ENCODE results near the gene APOA5.

The APOA5 gene

DNA sequence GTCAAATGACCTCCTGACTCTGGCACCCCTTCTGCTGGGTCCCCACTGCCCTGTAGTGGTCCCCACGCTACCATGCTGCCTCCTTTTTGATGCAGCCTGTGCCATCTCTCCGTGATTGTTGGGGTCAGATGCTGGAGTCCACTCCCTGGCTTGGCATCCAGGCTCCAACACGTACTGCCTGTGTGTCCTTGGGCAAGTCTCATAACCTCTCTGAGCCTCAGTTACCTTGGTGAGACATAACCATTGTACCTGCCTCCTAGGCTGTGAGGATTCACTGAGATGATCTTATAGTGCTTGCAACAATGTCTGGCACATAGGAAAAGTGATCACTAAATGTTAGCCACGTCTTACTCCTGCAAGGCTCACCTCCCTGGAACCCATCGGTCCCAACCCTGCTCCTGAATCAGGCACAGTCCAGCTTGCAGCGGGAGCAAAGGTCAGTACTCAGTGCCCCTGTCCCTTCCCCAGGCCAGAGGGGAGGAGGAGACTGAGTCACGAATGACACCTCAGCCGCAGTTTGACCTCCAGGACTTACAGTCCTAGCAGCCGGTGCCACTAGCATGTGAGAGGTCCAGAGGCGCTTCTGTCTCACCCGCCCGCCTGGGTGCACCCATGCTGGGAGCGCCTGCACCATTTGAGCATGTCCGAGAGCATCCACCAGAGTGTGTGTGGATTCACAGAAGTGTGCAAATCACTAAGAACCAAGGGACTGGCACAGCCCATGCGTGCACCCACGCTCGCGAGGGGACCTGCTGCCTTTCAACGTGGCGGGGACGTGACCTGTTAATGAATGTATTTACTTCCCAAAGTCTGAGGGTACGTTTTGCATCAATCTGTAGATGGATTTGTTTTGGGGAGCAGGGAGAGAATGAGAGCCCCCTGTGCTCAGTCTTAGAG, 34.4 kb upstream of the APOA5 start:
- no peaks in the 10 kb centered on the region for H3K27me3 ChIP-seq (ENCODE audit: low read depth, low read length)
- no peak overlapping the region for H3K27ac ChIP-seq (ENCODE audit: low read length)
- H3K36me3 ChIP-seq (ENCODE audit: control insufficient read depth in 1 of 2, insufficient read depth in 2 of 2, low read length in 2 of 2): no peaks in the 10 kb centered on the region
- H3K9me3 ChIP-seq (ENCODE audit: control insufficient read depth in 1 of 2, low read length in 2 of 2): no peaks in the 10 kb centered on the region
- H3K4me1 ChIP-seq (ENCODE audit: control insufficient read depth in 1 of 2, insufficient read depth in 2 of 2, low read length in 2 of 2): no peaks in the 10 kb centered on the region
- no peak overlapping the region for H3K4me3 ChIP-seq (ENCODE audit: low read depth in 1 of 2, low read length in 2 of 2)

DNA sequence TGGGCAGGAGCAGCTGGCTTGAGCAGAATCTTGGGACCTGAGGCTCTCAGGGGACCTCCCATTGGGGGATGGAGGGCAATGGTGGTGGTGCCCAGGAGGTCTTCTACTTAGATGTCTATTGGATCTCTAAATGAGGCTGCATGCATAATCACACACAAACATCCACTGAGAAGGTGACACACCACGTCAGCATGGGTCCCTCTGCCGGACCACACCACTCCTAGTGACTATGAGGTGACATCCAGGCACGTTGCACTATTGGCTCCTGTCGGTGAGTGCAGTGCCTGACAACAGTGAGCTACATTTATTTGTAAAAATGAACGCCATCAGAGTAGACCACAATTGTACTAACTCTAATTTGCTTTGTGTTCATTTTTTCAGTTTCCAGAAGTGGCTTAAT, 33.8 kb upstream of the APOA5 start:
- Histone ChIP-seq H3K9me3 (ENCODE audit: control insufficient read depth in 1 of 2, low read length in 2 of 2) (no peaks in the 10 kb centered on the region), H3K4me3 (ENCODE audit: low read depth in 1 of 2, low read length in 2 of 2) (no peak overlapping the region), H3K27ac (ENCODE audit: low read length) (no peak overlapping the region), H3K27me3 (ENCODE audit: low read depth, low read length) (no peaks in the 10 kb centered on the region), H3K36me3 (ENCODE audit: control insufficient read depth in 1 of 2, insufficient read depth in 2 of 2, low read length in 2 of 2) (no peaks in the 10 kb centered on the region), H3K4me1 (ENCODE audit: control insufficient read depth in 1 of 2, insufficient read depth in 2 of 2, low read length in 2 of 2) (no peaks in the 10 kb centered on the region)

DNA sequence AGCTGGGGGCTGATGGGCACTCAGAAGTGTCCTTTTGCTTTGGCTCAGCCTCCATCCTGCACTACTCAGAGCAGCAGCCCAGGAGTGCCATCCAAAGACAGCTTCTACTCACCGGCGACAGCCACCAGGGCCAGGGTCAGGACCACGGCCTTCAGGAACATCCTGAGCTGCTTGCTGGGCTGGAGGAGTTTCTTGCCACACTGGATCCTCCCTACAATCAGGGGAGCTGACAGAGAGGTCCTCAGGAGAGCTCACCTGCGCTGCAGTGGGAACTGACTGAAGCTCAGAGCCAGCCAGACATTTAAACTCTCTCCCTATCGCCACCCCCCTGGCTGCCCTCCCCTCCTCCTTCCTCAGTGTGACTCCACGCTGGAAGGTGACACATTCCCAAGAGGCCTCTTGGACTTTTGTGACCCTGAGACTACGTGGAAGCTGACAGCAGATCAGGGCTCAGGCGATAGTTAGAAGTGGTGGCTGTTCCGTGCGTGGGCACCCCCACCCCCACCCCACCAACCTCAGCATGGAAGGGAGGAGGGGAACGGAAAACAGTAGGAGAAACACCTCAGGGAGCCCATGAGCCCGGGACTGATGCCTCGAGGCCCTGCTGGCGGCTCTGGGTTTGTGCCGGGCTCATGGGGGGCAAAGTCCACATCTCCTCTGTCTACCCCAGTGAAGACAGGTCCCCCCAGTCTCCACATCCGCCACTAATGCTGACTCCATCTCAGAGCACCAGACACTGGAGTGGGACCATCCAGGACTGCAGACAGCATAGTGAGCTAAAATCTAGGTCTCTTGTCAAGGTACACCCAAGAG, 31.6 kb upstream of the APOA5 start, which contains the start of gene APOA4:
APOA4 (minus strand) TSS at position 274 of the 813 bp plus-strand sequence; CDS start at position 161, 113 bp downstream.
- Histone ChIP-seq H3K9me3 (ENCODE audit: control insufficient read depth in 1 of 2, low read length in 2 of 2) (no peaks in the 10 kb centered on the region), H3K27ac (ENCODE audit: low read length) (no peak within 1 kb of the TSS)

DNA sequence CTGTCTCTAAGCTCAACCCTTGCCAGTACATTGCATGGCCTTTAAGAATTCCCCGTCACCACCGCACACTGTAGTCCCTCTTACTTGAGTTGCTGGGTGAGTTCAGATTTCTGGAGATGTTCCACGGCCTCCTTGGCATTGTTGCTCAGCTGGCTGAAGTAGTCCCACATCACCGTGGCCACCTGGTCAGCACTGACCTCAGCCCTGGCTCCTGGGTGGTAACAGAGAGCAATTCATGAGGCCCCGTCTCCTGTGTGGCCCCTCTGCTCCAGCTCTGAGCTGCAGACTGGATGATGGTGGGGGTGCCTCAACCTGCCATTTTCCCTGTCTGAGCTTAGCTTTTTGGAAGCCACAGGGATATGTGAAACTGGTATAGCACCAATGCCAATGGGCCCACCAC, 30.9 kb upstream of the APOA5 start:
- Histone ChIP-seq H3K36me3 (ENCODE audit: control insufficient read depth in 1 of 2, insufficient read depth in 2 of 2, low read length in 2 of 2) (no peaks in the 10 kb centered on the region), H3K4me1 (ENCODE audit: control insufficient read depth in 1 of 2, insufficient read depth in 2 of 2, low read length in 2 of 2) (no peaks in the 10 kb centered on the region), H3K27me3 (ENCODE audit: low read depth, low read length) (no peaks in the 10 kb centered on the region), H3K9me3 (ENCODE audit: control insufficient read depth in 1 of 2, low read length in 2 of 2) (no peaks in the 10 kb centered on the region), H3K27ac (ENCODE audit: low read length) (no peak overlapping the region), H3K4me3 (ENCODE audit: low read depth in 1 of 2, low read length in 2 of 2) (no peak overlapping the region)

More for the DNA sequence above, 31.6 kb upstream of the APOA5 start, which contains the start of gene APOA4:
- Histone ChIP-seq H3K4me1 (ENCODE audit: control insufficient read depth in 1 of 2, insufficient read depth in 2 of 2, low read length in 2 of 2) (no peaks in the 10 kb centered on the region), H3K27me3 (ENCODE audit: low read depth, low read length) (no peaks in the 10 kb centered on the region), H3K4me3 (ENCODE audit: low read depth in 1 of 2, low read length in 2 of 2) (no peak within 1 kb of the TSS), H3K36me3 (ENCODE audit: control insufficient read depth in 1 of 2, insufficient read depth in 2 of 2, low read length in 2 of 2) (no peaks in the 10 kb centered on the region)

DNA sequence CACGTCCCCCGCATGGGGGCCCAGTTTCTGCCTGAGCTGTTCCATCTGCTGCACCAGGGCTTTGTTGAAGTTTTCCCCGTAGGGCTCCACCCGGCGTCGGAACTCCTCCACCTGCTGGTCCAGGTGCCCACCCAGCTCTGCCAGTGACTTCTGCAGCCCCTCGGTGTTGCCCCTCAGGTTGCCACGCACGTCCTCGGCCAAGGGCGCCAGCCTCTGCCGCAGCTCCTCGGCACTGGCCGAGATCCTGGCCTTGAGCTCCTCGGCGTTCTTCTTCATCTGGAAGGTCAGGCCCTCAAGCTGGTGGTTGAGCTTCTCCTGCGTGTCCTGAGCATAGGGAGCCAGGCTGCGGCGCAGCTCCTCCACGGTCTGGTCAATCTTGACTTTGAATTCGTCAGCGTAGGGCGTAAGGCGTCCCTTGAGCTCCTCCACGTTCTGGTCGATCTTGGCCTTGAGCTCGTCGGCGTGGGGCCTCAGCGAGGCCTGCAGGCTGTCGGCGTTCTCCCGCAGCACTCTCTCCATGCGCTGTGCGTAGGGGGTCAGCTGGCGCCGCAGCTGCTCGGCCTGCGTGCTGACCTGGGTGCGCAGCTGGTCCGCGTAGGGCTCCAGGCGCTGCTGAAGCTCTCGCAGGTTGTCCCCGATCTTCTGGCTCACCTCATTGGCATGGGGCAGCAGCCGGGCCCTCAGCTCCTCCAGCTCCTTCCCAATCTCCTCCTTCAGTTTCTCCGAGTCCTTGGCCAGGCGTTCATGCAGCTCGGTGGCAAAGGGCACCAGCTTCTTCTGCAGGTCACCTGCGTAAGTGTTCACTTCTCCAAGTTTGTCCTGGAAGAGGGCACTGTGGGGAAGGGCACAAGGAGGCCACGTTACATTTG, 29.6 kb upstream of the APOA5 start:
- no peaks in the 10 kb centered on the region for H3K27me3 ChIP-seq (ENCODE audit: low read depth, low read length)
- H3K4me1 ChIP-seq (ENCODE audit: control insufficient read depth in 1 of 2, insufficient read depth in 2 of 2, low read length in 2 of 2): no peaks in the 10 kb centered on the region
- no peaks in the 10 kb centered on the region for H3K9me3 ChIP-seq (ENCODE audit: control insufficient read depth in 1 of 2, low read length in 2 of 2)
- no peaks in the 10 kb centered on the region for H3K36me3 ChIP-seq (ENCODE audit: control insufficient read depth in 1 of 2, insufficient read depth in 2 of 2, low read length in 2 of 2)
- no peak overlapping the region for H3K27ac ChIP-seq (ENCODE audit: low read length)
- no peak overlapping the region for H3K4me3 ChIP-seq (ENCODE audit: low read depth in 1 of 2, low read length in 2 of 2)

DNA sequence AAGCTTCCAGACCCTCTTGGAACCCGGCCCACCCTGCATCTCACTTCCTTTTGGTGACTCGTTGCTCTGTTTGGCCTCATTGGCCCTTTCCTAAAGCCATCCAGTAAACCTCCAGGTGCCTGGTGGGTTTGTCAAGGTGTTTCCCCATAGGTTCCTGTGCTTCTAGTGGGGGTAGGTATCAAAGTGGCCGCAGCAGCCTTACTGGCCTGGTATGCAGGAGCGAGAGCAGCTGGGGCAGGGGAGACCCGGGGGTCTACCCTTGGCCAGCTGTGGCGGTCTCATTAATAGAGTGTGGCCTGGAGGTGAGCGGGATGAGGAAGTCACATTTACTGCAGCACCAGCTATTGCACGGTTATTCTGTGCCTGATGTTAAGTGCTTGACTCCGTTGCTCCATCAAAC, 27.4 kb upstream of the APOA5 start:
- Histone ChIP-seq H3K9me3 (ENCODE audit: control insufficient read depth in 1 of 2, low read length in 2 of 2) (no peaks in the 10 kb centered on the region), H3K4me1 (ENCODE audit: control insufficient read depth in 1 of 2, insufficient read depth in 2 of 2, low read length in 2 of 2) (no peaks in the 10 kb centered on the region), H3K27ac (ENCODE audit: low read length) (no peak overlapping the region), H3K36me3 (ENCODE audit: control insufficient read depth in 1 of 2, insufficient read depth in 2 of 2, low read length in 2 of 2) (no peaks in the 10 kb centered on the region), H3K27me3 (ENCODE audit: low read depth, low read length) (no peaks in the 10 kb centered on the region), H3K4me3 (ENCODE audit: low read depth in 1 of 2, low read length in 2 of 2) (no peak overlapping the region)

DNA sequence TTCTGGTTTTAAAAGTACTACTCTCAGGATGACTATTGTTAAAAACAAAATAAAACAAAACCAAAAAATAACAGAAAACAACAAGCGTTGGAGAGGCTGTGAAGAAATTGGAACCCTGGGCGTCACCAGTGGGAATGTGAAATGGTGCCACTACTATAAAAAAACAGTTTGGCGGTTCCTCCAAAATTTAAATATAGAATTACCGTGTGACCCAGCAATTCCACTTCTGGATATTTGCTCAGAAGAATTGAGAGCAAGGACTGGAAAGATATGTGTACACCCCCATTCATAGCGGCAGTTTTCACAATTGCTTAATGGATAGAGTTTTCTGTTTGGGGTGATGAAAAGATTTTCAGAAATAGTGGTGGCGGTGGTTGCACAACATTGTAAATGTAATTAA, 22.8 kb upstream of the APOA5 start:
- Histone ChIP-seq H3K4me3 (ENCODE audit: low read depth in 1 of 2, low read length in 2 of 2) (no peak overlapping the region), H3K36me3 (ENCODE audit: control insufficient read depth in 1 of 2, insufficient read depth in 2 of 2, low read length in 2 of 2) (no peaks in the 10 kb centered on the region), H3K27ac (ENCODE audit: low read length) (no peak overlapping the region), H3K9me3 (ENCODE audit: control insufficient read depth in 1 of 2, low read length in 2 of 2) (no peaks in the 10 kb centered on the region), H3K27me3 (ENCODE audit: low read depth, low read length) (no peaks in the 10 kb centered on the region), H3K4me1 (ENCODE audit: control insufficient read depth in 1 of 2, insufficient read depth in 2 of 2, low read length in 2 of 2) (no peaks in the 10 kb centered on the region)

DNA sequence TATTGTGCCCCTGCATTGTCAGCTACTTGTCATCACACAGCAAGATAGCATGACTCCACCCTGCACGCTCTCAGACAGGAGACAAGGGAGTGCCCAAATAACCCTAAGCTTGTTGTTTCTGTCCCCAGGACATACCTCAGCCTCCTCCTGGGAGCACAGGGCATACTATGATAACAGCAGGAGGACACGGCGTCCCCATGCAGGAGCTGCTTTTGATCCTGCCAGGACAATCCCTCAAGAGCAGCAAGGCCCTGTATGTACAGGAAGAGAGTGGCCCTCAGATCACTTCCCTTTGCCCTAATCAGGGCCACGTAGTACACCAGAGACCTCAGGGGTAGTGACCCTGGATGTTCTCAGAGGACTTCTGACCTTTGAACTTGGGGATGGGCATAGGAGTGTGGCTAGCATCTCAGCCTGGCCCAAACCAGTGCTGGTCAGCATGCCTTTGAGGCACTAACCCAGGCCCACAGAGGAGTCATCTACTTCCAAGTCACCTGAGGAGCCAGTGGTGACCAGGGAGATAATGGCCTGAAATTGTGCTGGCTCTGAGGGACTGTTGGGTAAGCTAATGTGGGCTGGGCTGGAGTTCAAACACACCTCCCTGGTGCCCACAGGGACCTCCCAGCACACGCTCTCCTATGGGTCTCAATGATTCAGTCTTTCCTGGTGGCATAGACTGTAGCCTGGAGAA, 22.2 kb upstream of the APOA5 start:
- no peaks in the 10 kb centered on the region for H3K9me3 ChIP-seq (ENCODE audit: control insufficient read depth in 1 of 2, low read length in 2 of 2)
- no peak overlapping the region for H3K4me3 ChIP-seq (ENCODE audit: low read depth in 1 of 2, low read length in 2 of 2)
- no peak overlapping the region for H3K27ac ChIP-seq (ENCODE audit: low read length)
- no peaks in the 10 kb centered on the region for H3K36me3 ChIP-seq (ENCODE audit: control insufficient read depth in 1 of 2, insufficient read depth in 2 of 2, low read length in 2 of 2)
- H3K27me3 ChIP-seq (ENCODE audit: low read depth, low read length): no peaks in the 10 kb centered on the region
- no peaks in the 10 kb centered on the region for H3K4me1 ChIP-seq (ENCODE audit: control insufficient read depth in 1 of 2, insufficient read depth in 2 of 2, low read length in 2 of 2)

DNA sequence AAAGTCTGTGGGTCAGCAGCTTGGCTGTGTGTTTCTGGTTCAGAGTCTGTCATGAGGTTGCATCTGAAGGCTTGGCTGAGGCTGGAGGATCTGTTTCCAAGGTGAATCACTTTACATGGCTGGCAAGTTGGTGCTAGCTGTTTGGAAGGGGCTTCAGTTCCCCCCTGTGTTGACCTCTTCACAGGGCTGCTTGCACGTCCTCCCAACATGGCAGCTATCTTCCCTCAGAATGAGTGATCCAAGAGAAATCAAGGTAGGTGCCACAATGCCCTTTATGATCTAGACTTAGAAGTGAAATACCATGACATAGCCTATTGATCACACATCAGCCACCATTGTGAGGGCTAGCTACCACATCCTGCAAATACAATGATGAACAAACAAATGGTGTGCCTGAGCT, 21.5 kb upstream of the APOA5 start:
- Histone ChIP-seq H3K36me3 (ENCODE audit: control insufficient read depth in 1 of 2, insufficient read depth in 2 of 2, low read length in 2 of 2) (no peaks in the 10 kb centered on the region), H3K27me3 (ENCODE audit: low read depth, low read length) (no peaks in the 10 kb centered on the region), H3K27ac (ENCODE audit: low read length) (no peak overlapping the region), H3K9me3 (ENCODE audit: control insufficient read depth in 1 of 2, low read length in 2 of 2) (no peaks in the 10 kb centered on the region), H3K4me3 (ENCODE audit: low read depth in 1 of 2, low read length in 2 of 2) (no peak overlapping the region), H3K4me1 (ENCODE audit: control insufficient read depth in 1 of 2, insufficient read depth in 2 of 2, low read length in 2 of 2) (no peaks in the 10 kb centered on the region)

DNA sequence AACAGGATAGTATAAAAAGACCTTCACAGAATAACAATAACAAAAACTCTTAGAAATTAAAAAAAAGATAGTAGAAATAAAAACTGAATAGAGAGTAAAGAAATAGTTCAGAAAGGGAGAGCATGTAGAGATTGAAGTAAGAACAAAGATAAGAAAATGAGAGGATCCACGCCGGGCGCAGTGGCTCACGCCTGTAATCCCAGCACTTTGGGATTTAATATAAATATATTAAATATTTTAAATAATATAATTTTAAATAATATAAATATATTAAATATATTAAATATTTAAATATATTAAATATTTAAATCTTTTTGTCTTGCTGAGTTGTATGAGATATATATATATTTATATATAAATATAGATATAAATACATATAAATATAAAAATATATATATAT, 20.4 kb upstream of the APOA5 start:
- Histone ChIP-seq H3K4me1 (ENCODE audit: control insufficient read depth in 1 of 2, insufficient read depth in 2 of 2, low read length in 2 of 2) (no peaks in the 10 kb centered on the region), H3K27ac (ENCODE audit: low read length) (no peak overlapping the region)

More for the DNA sequence above, 20.4 kb upstream of the APOA5 start:
- Histone ChIP-seq H3K4me3 (ENCODE audit: low read depth in 1 of 2, low read length in 2 of 2) (no peak overlapping the region), H3K27me3 (ENCODE audit: low read depth, low read length) (no peaks in the 10 kb centered on the region), H3K9me3 (ENCODE audit: control insufficient read depth in 1 of 2, low read length in 2 of 2) (no peaks in the 10 kb centered on the region), H3K36me3 (ENCODE audit: control insufficient read depth in 1 of 2, insufficient read depth in 2 of 2, low read length in 2 of 2) (no peaks in the 10 kb centered on the region)

Measured in muscle layer of duodenum (tissue), 2 donors.